ENCODE data around the gene ACKR2.

DNA sequence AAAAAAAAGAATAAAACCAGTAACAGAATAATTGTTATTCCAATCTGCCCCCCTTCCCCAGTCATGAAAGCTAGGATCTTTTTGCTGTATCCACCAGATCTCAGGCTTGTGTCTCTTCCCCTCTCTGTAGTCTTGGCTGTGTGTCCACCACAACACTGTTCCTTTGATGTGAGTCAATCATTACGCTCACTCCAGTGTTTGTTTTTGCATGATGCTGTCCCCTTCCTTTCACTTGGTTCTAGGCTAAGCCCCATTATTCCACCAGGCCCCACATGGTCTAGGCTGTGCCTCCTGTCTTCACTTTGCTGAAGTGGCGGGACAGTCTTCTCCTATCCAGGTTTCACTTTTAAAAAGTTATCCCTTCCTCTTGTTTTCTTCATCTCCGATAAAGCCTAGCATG, 13.6 kb downstream of the ACKR2 start:
- TF ChIP-seq POLR2A (IDR thresholded peaks at IDR 0.05) = no peak
- TF ChIP-seq, protein P1, sequence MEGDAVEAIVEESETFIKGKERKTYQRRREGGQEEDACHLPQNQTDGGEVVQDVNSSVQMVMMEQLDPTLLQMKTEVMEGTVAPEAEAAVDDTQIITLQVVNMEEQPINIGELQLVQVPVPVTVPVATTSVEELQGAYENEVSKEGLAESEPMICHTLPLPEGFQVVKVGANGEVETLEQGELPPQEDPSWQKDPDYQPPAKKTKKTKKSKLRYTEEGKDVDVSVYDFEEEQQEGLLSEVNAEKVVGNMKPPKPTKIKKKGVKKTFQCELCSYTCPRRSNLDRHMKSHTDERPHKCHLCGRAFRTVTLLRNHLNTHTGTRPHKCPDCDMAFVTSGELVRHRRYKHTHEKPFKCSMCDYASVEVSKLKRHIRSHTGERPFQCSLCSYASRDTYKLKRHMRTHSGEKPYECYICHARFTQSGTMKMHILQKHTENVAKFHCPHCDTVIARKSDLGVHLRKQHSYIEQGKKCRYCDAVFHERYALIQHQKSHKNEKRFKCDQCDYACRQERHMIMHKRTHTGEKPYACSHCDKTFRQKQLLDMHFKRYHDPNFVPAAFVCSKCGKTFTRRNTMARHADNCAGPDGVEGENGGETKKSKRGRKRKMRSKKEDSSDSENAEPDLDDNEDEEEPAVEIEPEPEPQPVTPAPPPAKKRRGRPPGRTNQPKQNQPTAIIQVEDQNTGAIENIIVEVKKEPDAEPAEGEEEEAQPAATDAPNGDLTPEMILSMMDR (IDR thresholded peaks at IDR 0.05) = no peak

Measured in thyroid gland (tissue), 4 donors.